Mesendoderm (in vitro differentiated cells): ENCODE results near the gene ATP5PB.

ENCODE experiments used
- DNase-seq: peaks from one replicate; pipeline ENCODE4 v3.0.0; 2013
- H2AK5ac ChIP-seq: 2 replicates; pipeline ENCODE4 v1.6.1; 2013; ENCODE audit warnings: low read length, inconsistent platforms
- H2BK120ac ChIP-seq: 2 replicates; pipeline ENCODE4 v1.6.1; 2013; ENCODE audit warnings: low read depth, mild to moderate bottlenecking, low read length, moderate library complexity, mixed read lengths
- H2BK15ac ChIP-seq: replicated peaks from 2 replicates; pipeline ENCODE4 v1.6.1; 2013; ENCODE audit warnings: low read depth, mild to moderate bottlenecking, moderate library complexity
- H2BK5ac ChIP-seq: 2 replicates; pipeline ENCODE4 v1.6.1; 2013; ENCODE audit warnings: low read length, inconsistent platforms
- H3K18ac ChIP-seq: 2 replicates; pipeline ENCODE4 v1.6.1; 2013; ENCODE audit warnings: mild to moderate bottlenecking, low read length, mixed read lengths
- H3K23ac ChIP-seq: one replicate; pipeline ENCODE4 v1.6.1; 2013; ENCODE audit warnings: low read length
- H3K27ac ChIP-seq: 2 replicates; pipeline ENCODE4 v1.5.1; 2013; ENCODE audit warnings: low read depth, mild to moderate bottlenecking, inconsistent platforms, low read length, moderate library complexity
- H3K27me3 ChIP-seq: 2 replicates; pipeline ENCODE4 v1.6.1; 2013; ENCODE audit warnings: low read length, control low read depth, mild to moderate bottlenecking, inconsistent platforms; ENCODE audit not compliant: insufficient read depth, poor library complexity
- H3K36me3 ChIP-seq: 2 replicates; pipeline ENCODE4 v1.6.1; 2013; ENCODE audit warnings: low read length, inconsistent platforms; ENCODE audit not compliant: control insufficient read depth, insufficient read depth
- H3K4ac ChIP-seq: one replicate; pipeline ENCODE4 v1.6.1; 2013; ENCODE audit warnings: low read depth, mild to moderate bottlenecking, low read length, moderate library complexity
- H3K4me1 ChIP-seq: 2 replicates; pipeline ENCODE4 v1.6.1; 2013; ENCODE audit warnings: low read depth, low read length, inconsistent platforms; ENCODE audit not compliant: control insufficient read depth
- H3K4me2 ChIP-seq: 2 replicates; pipeline ENCODE4 v1.6.1; 2013; ENCODE audit warnings: low read length
- H3K4me3 ChIP-seq: 2 replicates; pipeline ENCODE4 v1.5.1; 2013; ENCODE audit warnings: mild to moderate bottlenecking, low read length
- H3K56ac ChIP-seq: one replicate; pipeline ENCODE4 v1.6.1; 2013; ENCODE audit warnings: low read length
- H3K79me1 ChIP-seq: 2 replicates; pipeline ENCODE4 v1.6.1; 2013; ENCODE audit warnings: low read length, inconsistent platforms
- H3K79me2 ChIP-seq: 2 replicates; pipeline ENCODE4 v1.6.1; 2013; ENCODE audit warnings: mild to moderate bottlenecking, low read length; ENCODE audit not compliant: control insufficient read depth, insufficient read depth
- H3K9ac ChIP-seq: 2 replicates; pipeline ENCODE4 v1.6.1; 2013; ENCODE audit warnings: low read length, inconsistent platforms
- H4K5ac ChIP-seq: one replicate; pipeline ENCODE4 v1.6.1; 2013; ENCODE audit warnings: low read length
- H4K8ac ChIP-seq: one replicate; pipeline ENCODE4 v1.6.1; 2013; ENCODE audit warnings: low read depth, mild to moderate bottlenecking, control low read depth, low read length, moderate library complexity
- WGBS: extraction: QIAGEN DNeasy Blood & Tissue Kit; methylation state at CpG from one replicate; pipeline ENCODE4 v1.1.7; 2013; ENCODE audit warnings: low lambda C conversion rate, missing lambda C conversion rate; ENCODE audit not compliant: insufficient coverage; ENCODE audit errors: extremely low coverage; 5-methylcytosine and 5-hydroxymethylcytosine counted together

The ATP5PB gene

GRCh38 chr1:111476761-111477309 lies 27.6 kb downstream of the ATP5PB start:
- no peak overlapping the region for H2BK5ac ChIP-seq
- no peaks in the 10 kb centered on the region for H3K79me1 ChIP-seq
- no CpG with 5 or more reads among the region's 2 CpGs for WGBS
- H4K5ac ChIP-seq, result no peak overlapping the region
- H3K27me3 ChIP-seq, result no peaks in the 10 kb centered on the region
- H3K27ac ChIP-seq, result no peak overlapping the region
- no peak overlapping the region for H3K23ac ChIP-seq
- no peak overlapping the region for H3K9ac ChIP-seq
- H3K4ac ChIP-seq, result no peak overlapping the region
- H3K4me3 ChIP-seq, result no peak overlapping the region
- H4K8ac ChIP-seq, result no peak overlapping the region
- no peak overlapping the region for H3K18ac ChIP-seq
- DNase-seq, result no peak
- H3K56ac ChIP-seq, result no peak overlapping the region
- no peak overlapping the region for H2BK120ac ChIP-seq
- no peaks in the 10 kb centered on the region for H3K4me1 ChIP-seq
- no peaks in the 10 kb centered on the region for H3K79me2 ChIP-seq
- no peak overlapping the region for H3K4me2 ChIP-seq
- H2BK15ac ChIP-seq, result no peak overlapping the region
- H2AK5ac ChIP-seq, result no peak overlapping the region
- no peaks in the 10 kb centered on the region for H3K36me3 ChIP-seq

- WGBS, result no CpG with 5 or more reads among the region's 1 CpG
- H3K4me2 ChIP-seq, result no peak overlapping the region
Measured at GRCh38 chr1:111480674-111481073, 31.4 kb downstream of the ATP5PB start.

GRCh38 chr1:111481387-111482221 lies 32.3 kb downstream of the ATP5PB start:
- no peak overlapping the region for H3K4ac ChIP-seq
- no peaks in the 10 kb centered on the region for H3K27me3 ChIP-seq
- no peak overlapping the region for H2BK120ac ChIP-seq
- no peak overlapping the region for H3K4me2 ChIP-seq
- H3K18ac ChIP-seq, result no peak overlapping the region
- H2BK15ac ChIP-seq, result no peak overlapping the region
- H4K5ac ChIP-seq, result no peak overlapping the region
- H2BK5ac ChIP-seq, result no peak overlapping the region
- no CpG with 5 or more reads among the region's 8 CpGs for WGBS
- H3K27ac ChIP-seq, result no peak overlapping the region
- H3K79me2 ChIP-seq, result no peaks in the 10 kb centered on the region
- H2AK5ac ChIP-seq, result no peak overlapping the region
- H3K4me3 ChIP-seq, result no peak overlapping the region
- H3K4me1 ChIP-seq, result no peaks in the 10 kb centered on the region
- no peaks in the 10 kb centered on the region for H3K36me3 ChIP-seq
- no peak overlapping the region for H3K56ac ChIP-seq
- no peaks in the 10 kb centered on the region for H3K79me1 ChIP-seq
- DNase-seq, result peak; percentile 82
- H3K23ac ChIP-seq, result no peak overlapping the region
- no peak overlapping the region for H3K9ac ChIP-seq
- H4K8ac ChIP-seq, result no peak overlapping the region

More at GRCh38 chr1:111480674-111481073, 31.4 kb downstream of the ATP5PB start:
- H3K27me3 ChIP-seq, result no peaks in the 10 kb centered on the region
- no peak overlapping the region for H3K4me3 ChIP-seq
- H3K79me1 ChIP-seq, result no peaks in the 10 kb centered on the region
- H3K23ac ChIP-seq, result no peak overlapping the region
- H4K5ac ChIP-seq, result no peak overlapping the region
- no peak for DNase-seq
- H3K79me2 ChIP-seq, result no peaks in the 10 kb centered on the region
- H3K4ac ChIP-seq, result no peak overlapping the region
- no peak overlapping the region for H4K8ac ChIP-seq
- no peak overlapping the region for H2BK5ac ChIP-seq
- no peak overlapping the region for H3K18ac ChIP-seq
- no peak overlapping the region for H2BK120ac ChIP-seq
- H3K9ac ChIP-seq, result no peak overlapping the region
- H2AK5ac ChIP-seq, result no peak overlapping the region
- H3K36me3 ChIP-seq, result no peaks in the 10 kb centered on the region
- no peak overlapping the region for H3K56ac ChIP-seq
- H3K4me1 ChIP-seq, result no peaks in the 10 kb centered on the region
- no peak overlapping the region for H2BK15ac ChIP-seq
- H3K27ac ChIP-seq, result no peak overlapping the region

GRCh38 chr1:111483166-111483565 lies 33.9 kb downstream of the ATP5PB start:
- Histone ChIP-seq H3K23ac (no peak overlapping the region), H3K9ac (no peak overlapping the region), H2BK5ac (no peak overlapping the region), H3K4me2 (no peak overlapping the region), H3K36me3 (no peaks in the 10 kb centered on the region), H4K5ac (no peak overlapping the region), H2AK5ac (no peak overlapping the region), H3K18ac (no peak overlapping the region), H3K4me3 (no peak overlapping the region), H3K56ac (no peak overlapping the region), H4K8ac (no peak overlapping the region), H3K79me2 (no peaks in the 10 kb centered on the region), H3K4me1 (no peaks in the 10 kb centered on the region), H2BK15ac (no peak overlapping the region), H3K79me1 (no peaks in the 10 kb centered on the region), H3K4ac (no peak overlapping the region), H2BK120ac (no peak overlapping the region), H3K27me3 (no peaks in the 10 kb centered on the region), H3K27ac (no peak overlapping the region)
- no CpG with 5 or more reads among the region's 3 CpGs for WGBS
- DNase-seq, result no peak

GRCh38 chr1:111483876-111484275 lies 34.6 kb downstream of the ATP5PB start:
- H2BK120ac ChIP-seq, result no peak overlapping the region
- H3K79me2 ChIP-seq, result no peaks in the 10 kb centered on the region
- H3K36me3 ChIP-seq, result no peaks in the 10 kb centered on the region
- H4K5ac ChIP-seq, result no peak overlapping the region
- no peak overlapping the region for H3K27ac ChIP-seq
- H3K4me3 ChIP-seq, result no peak overlapping the region
- no CpG with 5 or more reads among the region's 2 CpGs for WGBS
- no peak overlapping the region for H2BK15ac ChIP-seq
- no peak overlapping the region for H2AK5ac ChIP-seq
- H3K27me3 ChIP-seq, result no peaks in the 10 kb centered on the region
- H3K4me2 ChIP-seq, result no peak overlapping the region
- no peak for DNase-seq
- no peak overlapping the region for H3K4ac ChIP-seq
- H3K79me1 ChIP-seq, result no peaks in the 10 kb centered on the region
- H3K23ac ChIP-seq, result no peak overlapping the region
- no peaks in the 10 kb centered on the region for H3K4me1 ChIP-seq
- no peak overlapping the region for H3K9ac ChIP-seq
- H4K8ac ChIP-seq, result no peak overlapping the region
- no peak overlapping the region for H3K56ac ChIP-seq
- H3K18ac ChIP-seq, result no peak overlapping the region
- no peak overlapping the region for H2BK5ac ChIP-seq
